Chondrocyte (in vitro differentiated cells): ENCODE results near the gene ITSN1. TPM values are rescaled to one million over a fixed set of nuclear protein-coding genes. Genes with fewer than 3 reads are reported as not detected.

Experiments used
- DNase-seq: peaks from one replicate; pipeline ENCODE4 v3.0.0; 2021; ENCODE audit warnings: mixed read lengths, low spot score
- H3K27ac Mint-ChIP-seq: one replicate; pipeline ENCODE4 v1.8.0; 2021; ENCODE audit warnings: mild to moderate bottlenecking, moderate library complexity, mixed read lengths; ENCODE audit not compliant: unreplicated experiment
- H3K27me3 Mint-ChIP-seq: 2 replicates; pipeline ENCODE4 v1.8.0; 2021; ENCODE audit warnings: low read depth, mixed read lengths
- H3K36me3 Mint-ChIP-seq: 2 replicates; pipeline ENCODE4 v1.8.0; 2021; ENCODE audit warnings: low read depth, mixed read lengths
- H3K4me1 Mint-ChIP-seq: 2 replicates; pipeline ENCODE4 v1.8.0; 2021; ENCODE audit warnings: low read depth, mild to moderate bottlenecking, mixed read lengths
- H3K4me3 Mint-ChIP-seq: one replicate; pipeline ENCODE4 v1.8.0; 2021; ENCODE audit warnings: mild to moderate bottlenecking, moderate library complexity, mixed read lengths; ENCODE audit not compliant: unreplicated experiment
- H3K9me3 Mint-ChIP-seq: 2 replicates; pipeline ENCODE4 v1.8.0; 2021; ENCODE audit warnings: low read depth, mixed read lengths
- CTCF ChIP-seq: fragments of 200-600 bp; sonication (generic); IDR thresholded peaks from 2 replicates; pipeline ENCODE4 v1.5.0; 2021; ENCODE audit warnings: antibody characterized with exemption, mild to moderate bottlenecking, moderate library complexity
- total RNA-seq: library from RNA; stranded (reverse); gene quantifications from 3 replicates; pipeline ENCODE4 v1.2.1, GENCODE V29; 2021

Gene ITSN1
- total RNA-seq, 1 donor from 2014 or later: 29.8 TPM

- TF ChIP-seq CTCF: no peak
- peaks cover 31% of the 10 kb centered on the region for H3K4me1 Mint-ChIP-seq
- peaks cover 3% of the 10 kb centered on the region for H3K36me3 Mint-ChIP-seq
- no peaks in the 10 kb centered on the region for H3K27me3 Mint-ChIP-seq
- no peak overlapping the region for H3K4me3 Mint-ChIP-seq
- H3K9me3 Mint-ChIP-seq: no peaks in the 10 kb centered on the region
- no peak for DNase-seq
- H3K27ac Mint-ChIP-seq: no peak overlapping the region
These were observed 254.8 kb downstream of the ITSN1 start for GRCh38 chr21:33897098-33897497.

- no peak for DNase-seq
These were observed 255.4 kb downstream of the ITSN1 start for GRCh38 chr21:33897739-33898138.

GRCh38 chr21:33898586-33898985 lies 256.3 kb downstream of the ITSN1 start:
- no peak overlapping the region for H3K4me3 Mint-ChIP-seq
- no peaks in the 10 kb centered on the region for H3K27me3 Mint-ChIP-seq
- no peaks in the 10 kb centered on the region for H3K9me3 Mint-ChIP-seq
- TF ChIP-seq CTCF: no peak
- H3K36me3 Mint-ChIP-seq: peaks cover 12% of the 10 kb centered on the region
- DNase-seq: no peak
- H3K4me1 Mint-ChIP-seq: peaks cover 31% of the 10 kb centered on the region
- H3K27ac Mint-ChIP-seq: peak overlapping the region; percentile 36

More at GRCh38 chr21:33897739-33898138, 255.4 kb downstream of the ITSN1 start:
- no peak for TF ChIP-seq CTCF
- no peaks in the 10 kb centered on the region for H3K27me3 Mint-ChIP-seq
- no peaks in the 10 kb centered on the region for H3K9me3 Mint-ChIP-seq
- no peak overlapping the region for H3K4me3 Mint-ChIP-seq
- no peak overlapping the region for H3K27ac Mint-ChIP-seq
- H3K36me3 Mint-ChIP-seq: peaks cover 8% of the 10 kb centered on the region
- peaks cover 31% of the 10 kb centered on the region for H3K4me1 Mint-ChIP-seq

GRCh38 chr21:33899199-33899598 lies 256.9 kb downstream of the ITSN1 start:
- Mint-ChIP-seq H3K27ac (peak overlapping the region; percentile 32), H3K27me3 (no peaks in the 10 kb centered on the region), H3K9me3 (no peaks in the 10 kb centered on the region), H3K4me3 (no peak overlapping the region), H3K4me1 (peaks cover 28% of the 10 kb centered on the region), H3K36me3 (peaks cover 12% of the 10 kb centered on the region)
- TF ChIP-seq CTCF: no peak
- DNase-seq: no peak

- Mint-ChIP-seq H3K9me3 (no peaks in the 10 kb centered on the region), H3K4me3 (no peak overlapping the region), H3K36me3 (peaks cover 21% of the 10 kb centered on the region), H3K27me3 (no peaks in the 10 kb centered on the region), H3K4me1 (peaks cover 17% of the 10 kb centered on the region), H3K27ac (no peak overlapping the region)
- DNase-seq: no peak
- peak; percentile 78 for TF ChIP-seq CTCF
These were observed 259.3 kb downstream of the ITSN1 start for GRCh38 chr21:33901412-33902288.
